KBM-7 (cell line): Measurements from ENCODE around the gene TET2.

Source experiments
- DNase-seq: peaks from one replicate; pipeline ENCODE4 v3.0.0-alpha.2; 2015
- in situ Hi-C: fragments of 300-500 bp; cut with MboI; formaldehyde crosslinking; loops from 2 replicates; pipeline ENCODE4 v1.14.3; 2020; ENCODE audit warnings: low sequenced_read_pairs, low pct_unique_long_range_greater_than_20kb, mixed read lengths

Gene TET2

GRCh38 chr4:105137121-105137875 is 9.4 kb upstream of the TET2 start:
- in situ Hi-C loops = loop anchor here (25.0 kb wide), 1 partner anchor 325 kb away; the partner anchor contains the start of gene PPA2
- DNase-seq = no peak

- in situ Hi-C loops = loop anchor here (25.0 kb wide), 1 partner anchor 323 kb away; the partner anchor contains the start of gene PPA2
- DNase-seq = no peak
Measured at GRCh38 chr4:105139646-105140045, 7.0 kb upstream of the TET2 start.

GRCh38 chr4:105140684-105141490 is 5.8 kb upstream of the TET2 start:
- in situ Hi-C loops = loop anchor here (25.0 kb wide), 1 partner anchor 321 kb away; the partner anchor contains the start of gene PPA2
- DNase-seq = peak; percentile 47

- in situ Hi-C loops = loop anchor here (25.0 kb wide), 1 partner anchor 317 kb away; the partner anchor contains the start of gene PPA2
Measured at GRCh38 chr4:105145156-105145902, 1.3 kb upstream of the TET2 start.

GRCh38 chr4:105145903-105146275 is 787 bp upstream of the TET2 start:
- peak; percentile 56 for DNase-seq
- in situ Hi-C loops = loop anchor here (25.0 kb wide), 1 partner anchor 316 kb away; the partner anchor contains the start of gene PPA2

More at GRCh38 chr4:105145156-105145902, 1.3 kb upstream of the TET2 start:
- peak; percentile 81 for DNase-seq

- DNase-seq = no peak
- in situ Hi-C loops = loop anchor here (25.0 kb wide), 1 partner anchor 315 kb away; the partner anchor contains the start of gene PPA2
Measured at GRCh38 chr4:105147016-105147552, 408 bp downstream of the TET2 start.

- in situ Hi-C loops = loop anchor here (25.0 kb wide), 1 partner anchor 315 kb away; the partner anchor contains the start of gene PPA2
- DNase-seq = peak; percentile 64
Measured at GRCh38 chr4:105147553-105148161, 981 bp downstream of the TET2 start.

GRCh38 chr4:105148356-105148755 is 1.7 kb downstream of the TET2 start:
- in situ Hi-C loops = loop anchor here (25.0 kb wide), 1 partner anchor 314 kb away; the partner anchor contains the start of gene PPA2
- DNase-seq = no peak

- DNase-seq = no peak
- in situ Hi-C loops = loop anchor here (25.0 kb wide), 1 partner anchor 314 kb away; the partner anchor contains the start of gene PPA2
Measured at GRCh38 chr4:105148776-105149175, 2.1 kb downstream of the TET2 start.

GRCh38 chr4:105149771-105150170 is 3.1 kb downstream of the TET2 start:
- in situ Hi-C loops = loop anchor here (25.0 kb wide), 1 partner anchor 313 kb away; the partner anchor contains the start of gene PPA2
- no peak for DNase-seq

GRCh38 chr4:105150503-105150902 is 3.8 kb downstream of the TET2 start:
- in situ Hi-C loops = no loop called here
- no peak for DNase-seq

- in situ Hi-C loops = no loop called here
- no peak for DNase-seq
Measured at GRCh38 chr4:105153749-105154148, 7.1 kb downstream of the TET2 start.

- in situ Hi-C loops = no loop called here
- no peak for DNase-seq
Measured at GRCh38 chr4:105154576-105154975, 7.9 kb downstream of the TET2 start.

GRCh38 chr4:105155426-105155825 is 8.8 kb downstream of the TET2 start:
- in situ Hi-C loops = no loop called here

GRCh38 chr4:105158837-105159236 is 12.2 kb downstream of the TET2 start:
- in situ Hi-C loops = no loop called here
- no peak for DNase-seq

More at GRCh38 chr4:105155426-105155825, 8.8 kb downstream of the TET2 start:
- no peak for DNase-seq

GRCh38 chr4:105162123-105162796 is 15.6 kb downstream of the TET2 start:
- no peak for DNase-seq
- in situ Hi-C loops = no loop called here

GRCh38 chr4:105164548-105164947 is 17.9 kb downstream of the TET2 start:
- in situ Hi-C loops = no loop called here
- DNase-seq = no peak

GRCh38 chr4:105166066-105166465 is 19.4 kb downstream of the TET2 start:
- no peak for DNase-seq
- in situ Hi-C loops = no loop called here
